HG03378 (cell line): ENCODE data around the gene TMEM270.
"Not testable (repeated sequence)": the region's sequence is repeated elsewhere in the genome, so short reads cannot be mapped to it uniquely, and the experiment has no call there.

Source experiments
- ATAC-seq: cut with Tn5 transposase; IDR thresholded peaks from one replicate; pipeline ENCODE4 v1.9.1; 2021; ENCODE audit warnings: mild to moderate bottlenecking, moderate library complexity; ENCODE audit not compliant: unreplicated experiment

TMEM270 gene

GRCh38 chr7:73860859-73861258 is at the start of gene TMEM270:
Gene TMEM270 (plus strand): TSS chr7:73861159. CDS start chr7:73861195, 36 bp downstream.
- ATAC-seq, result no peak

GRCh38 chr7:73811760-73812168 is 49.2 kb upstream of the TMEM270 start:
- ATAC-seq, result no peak

GRCh38 chr7:73812996-73813395 is 48.0 kb upstream of the TMEM270 start:
- no peak for ATAC-seq

GRCh38 chr7:73815436-73815835 is 45.5 kb upstream of the TMEM270 start:
- no peak for ATAC-seq

GRCh38 chr7:73817121-73817520 is 43.8 kb upstream of the TMEM270 start:
- no peak for ATAC-seq

- no peak for ATAC-seq
Observed at GRCh38 chr7:73820013-73820412, 40.9 kb upstream of the TMEM270 start.

GRCh38 chr7:73821597-73822285 is 39.2 kb upstream of the TMEM270 start:
- not testable (repeated sequence) for ATAC-seq

GRCh38 chr7:73822319-73823173 is 38.4 kb upstream of the TMEM270 start:
- ATAC-seq, result no peak

GRCh38 chr7:73823257-73823656 is 37.7 kb upstream of the TMEM270 start:
- no peak for ATAC-seq

- no peak for ATAC-seq
Observed at GRCh38 chr7:73823873-73824592, 36.9 kb upstream of the TMEM270 start.

- no peak for ATAC-seq
Observed at GRCh38 chr7:73824986-73825385, 36.0 kb upstream of the TMEM270 start.

GRCh38 chr7:73827567-73828106 is 33.3 kb upstream of the TMEM270 start:
- no peak for ATAC-seq

GRCh38 chr7:73828107-73828803 is 32.7 kb upstream of the TMEM270 start:
- peak; percentile 53 for ATAC-seq

- ATAC-seq, result no peak
Observed at GRCh38 chr7:73828972-73829371, 32.0 kb upstream of the TMEM270 start.

GRCh38 chr7:73829505-73829904 is 31.5 kb upstream of the TMEM270 start:
- no peak for ATAC-seq

- no peak for ATAC-seq
Observed at GRCh38 chr7:73829921-73830680, 30.9 kb upstream of the TMEM270 start.

GRCh38 chr7:73830681-73831583 is 30.0 kb upstream of the TMEM270 start, which contains the start of gene CLDN4:
Gene CLDN4 (plus strand): TSS chr7:73830996. CDS start chr7:73831202, 206 bp downstream.
- no peak for ATAC-seq

GRCh38 chr7:73831584-73831833 is 29.4 kb upstream of the TMEM270 start:
- no peak for ATAC-seq
